GM19463 (cell line): Measurements from ENCODE around the gene NMT1.

Source experiments
- ATAC-seq: cut with Tn5 transposase; IDR thresholded peaks from one replicate; pipeline ENCODE4 v1.9.1; 2021; ENCODE audit warnings: mild to moderate bottlenecking, moderate library complexity; ENCODE audit not compliant: unreplicated experiment

The NMT1 gene

GRCh38 chr17:45060797-45061605, at the start of gene NMT1:
Gene NMT1 (plus strand): TSS chr17:45061317. CDS start chr17:45061330, 13 bp downstream.
- peak; percentile 84 for ATAC-seq

GRCh38 chr17:45011767-45012166, 49.4 kb upstream of the NMT1 start:
- ATAC-seq: no peak

- ATAC-seq: no peak
Observed at GRCh38 chr17:45013021-45013997, 47.8 kb upstream of the NMT1 start.

GRCh38 chr17:45016237-45016636, 44.9 kb upstream of the NMT1 start:
- no peak for ATAC-seq

GRCh38 chr17:45016823-45017222, 44.3 kb upstream of the NMT1 start:
- ATAC-seq: no peak

GRCh38 chr17:45018514-45018847, 42.6 kb upstream of the NMT1 start:
- ATAC-seq: no peak

GRCh38 chr17:45018848-45019711, 42.0 kb upstream of the NMT1 start:
- no peak for ATAC-seq

GRCh38 chr17:45020354-45021138, 40.6 kb upstream of the NMT1 start:
- no peak for ATAC-seq

- ATAC-seq: peak; percentile 37
Observed at GRCh38 chr17:45021607-45022287, 39.4 kb upstream of the NMT1 start.

GRCh38 chr17:45022288-45022648, 38.8 kb upstream of the NMT1 start:
- no peak for ATAC-seq

GRCh38 chr17:45022655-45023339, 38.3 kb upstream of the NMT1 start:
- ATAC-seq: no peak

- ATAC-seq: no peak
Observed at GRCh38 chr17:45029096-45029495, 32.0 kb upstream of the NMT1 start.

GRCh38 chr17:45029758-45030423, 31.2 kb upstream of the NMT1 start:
- no peak for ATAC-seq

- no peak for ATAC-seq
Observed at GRCh38 chr17:45030733-45031132, 30.4 kb upstream of the NMT1 start.

GRCh38 chr17:45031231-45032173, 29.6 kb upstream of the NMT1 start:
- no peak for ATAC-seq

- no peak for ATAC-seq
Observed at GRCh38 chr17:45032174-45032541, 29.0 kb upstream of the NMT1 start.

GRCh38 chr17:45034599-45034998, 26.5 kb upstream of the NMT1 start:
- ATAC-seq: no peak
